T follicular helper cell (primary cell): ENCODE measurements around the gene RFX7.

Experiments
- DNase-seq: peaks from one replicate; pipeline ENCODE4 v3.0.0-alpha.2; 2020; ENCODE audit warnings: low read depth

Gene RFX7

DNA sequence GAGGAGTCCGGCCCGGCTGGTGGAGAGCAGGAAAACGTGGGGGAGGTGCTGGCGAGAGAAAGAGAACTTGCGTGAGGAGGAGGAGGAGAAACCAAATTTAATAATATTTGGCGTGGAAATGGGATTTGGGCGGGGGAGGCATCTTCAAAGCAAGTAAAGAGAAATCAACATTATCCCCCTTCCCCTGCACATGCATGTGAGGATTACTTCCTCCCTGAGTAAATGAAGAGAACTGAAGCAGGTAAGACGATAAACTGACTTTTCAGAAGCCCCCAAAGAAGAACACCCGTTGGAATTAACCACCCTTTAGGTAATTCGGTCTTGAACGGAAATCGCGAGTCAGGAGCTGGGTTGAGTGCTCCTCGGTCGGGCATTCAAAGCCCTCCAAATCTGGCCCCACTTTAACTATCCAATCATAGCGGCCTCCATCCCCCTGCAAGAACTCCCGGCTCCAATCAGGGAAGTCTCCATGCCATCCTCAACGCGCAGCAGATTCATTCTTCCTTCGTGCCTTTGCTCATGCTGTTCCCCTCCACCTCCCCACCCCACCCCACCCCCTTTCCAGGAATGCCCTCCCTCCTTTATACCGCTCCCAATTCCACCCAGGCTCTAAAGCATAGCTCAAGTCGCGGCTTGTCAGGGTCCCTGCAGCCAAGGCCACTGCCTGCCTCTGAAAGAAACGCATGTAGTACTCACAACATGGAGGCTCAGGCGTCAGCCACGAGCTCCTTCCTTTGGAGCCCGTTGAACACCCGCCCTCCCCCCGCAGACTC is 545 bp upstream of the RFX7 start:
- peak; percentile 3 for DNase-seq

DNA sequence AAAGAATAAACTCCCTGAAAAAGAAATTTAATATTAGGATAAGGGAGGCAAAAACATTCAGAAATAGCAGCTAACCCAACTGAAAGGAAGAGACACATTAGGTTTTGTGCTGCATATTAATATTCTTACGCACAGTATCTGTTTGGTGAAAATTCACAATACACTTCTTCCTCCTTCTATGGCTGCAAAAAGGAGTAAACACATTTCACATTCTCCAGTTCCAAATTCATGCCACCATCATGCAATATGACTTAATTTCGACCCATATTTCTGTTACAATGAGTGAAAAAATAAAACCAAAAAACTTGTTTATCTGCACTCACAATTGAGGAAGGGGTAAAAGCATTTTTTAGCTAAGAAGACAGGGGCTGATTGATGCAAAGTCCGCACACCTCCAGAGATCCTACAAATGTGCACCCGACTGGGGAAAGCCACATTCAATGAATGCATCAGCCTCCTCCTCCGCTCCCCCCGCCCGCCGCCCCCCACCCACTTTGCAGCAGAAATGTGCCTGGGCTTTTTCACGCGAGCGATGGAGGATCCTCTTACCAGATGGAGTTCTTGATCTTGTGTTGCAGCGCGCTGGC is 1.0 kb downstream of the RFX7 start:
- no peak for DNase-seq

DNA sequence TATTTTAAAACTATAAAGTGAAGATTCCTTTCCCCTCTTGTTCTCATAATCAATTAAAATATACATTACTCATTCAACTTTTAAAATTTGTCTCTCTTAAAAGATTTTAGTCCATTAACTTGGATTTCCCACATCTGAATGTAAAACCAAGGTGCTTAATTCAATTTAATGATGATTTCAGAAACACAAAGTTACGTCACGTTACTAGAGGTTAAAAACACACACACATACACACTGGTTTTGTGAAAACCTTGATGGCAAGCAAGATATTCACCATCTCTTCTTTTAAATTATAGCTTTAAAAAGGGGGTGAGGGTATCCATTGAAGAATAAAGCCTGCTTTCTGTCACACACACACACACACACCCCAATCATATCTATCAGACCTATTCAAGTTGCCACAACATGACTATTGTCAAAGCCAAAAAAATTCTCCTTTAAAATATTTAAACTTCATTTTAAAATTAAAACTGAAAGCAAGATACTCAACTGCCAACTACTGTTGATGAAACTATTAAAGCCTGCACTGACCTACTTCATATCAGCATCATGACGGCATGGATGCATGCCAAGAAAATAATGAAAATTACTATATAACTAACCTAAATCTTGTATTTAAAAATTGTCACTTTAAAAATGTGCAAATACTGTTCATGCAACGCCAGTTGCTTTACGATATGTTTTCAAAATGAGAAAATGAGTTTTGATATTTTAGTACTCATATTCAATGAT is 2.1 kb downstream of the RFX7 start:
- no peak for DNase-seq

DNA sequence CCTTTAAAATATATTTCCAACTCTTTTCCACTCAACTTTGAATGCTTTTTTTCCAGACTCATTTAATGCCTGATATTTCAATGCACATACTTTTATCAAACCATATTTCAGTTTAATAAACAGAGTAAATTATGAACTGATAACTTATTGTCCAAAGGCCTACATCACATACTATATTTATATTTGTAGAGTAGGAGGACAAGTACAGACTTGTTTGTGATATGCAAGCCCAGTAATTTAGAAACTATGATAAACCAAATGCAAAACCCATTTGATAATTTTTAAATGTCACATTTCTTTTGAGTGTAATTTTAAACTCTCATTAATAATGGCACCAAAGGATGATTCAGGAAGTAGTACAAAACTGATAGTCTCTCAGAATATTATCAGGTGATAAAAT is 3.3 kb downstream of the RFX7 start:
- DNase-seq = no peak

DNA sequence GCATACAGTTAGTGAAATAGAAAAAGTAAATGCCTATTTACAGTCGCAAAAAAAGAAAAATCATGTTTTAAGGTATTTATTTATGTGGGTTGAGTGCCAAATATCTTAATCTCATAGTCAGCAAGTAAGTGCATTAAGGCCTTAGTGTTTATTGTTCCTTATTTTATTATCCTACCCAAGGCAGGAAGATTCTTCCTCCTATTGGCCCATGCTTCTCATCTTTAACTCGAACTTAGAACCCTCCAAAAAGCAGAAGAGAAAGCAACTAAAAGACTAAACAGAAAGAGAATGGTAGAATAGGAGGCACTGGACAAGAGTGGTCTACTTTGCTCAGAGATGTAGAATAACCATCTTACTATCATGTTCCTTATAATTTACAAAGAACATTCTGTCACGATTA is 7.5 kb downstream of the RFX7 start:
- no peak for DNase-seq

DNA sequence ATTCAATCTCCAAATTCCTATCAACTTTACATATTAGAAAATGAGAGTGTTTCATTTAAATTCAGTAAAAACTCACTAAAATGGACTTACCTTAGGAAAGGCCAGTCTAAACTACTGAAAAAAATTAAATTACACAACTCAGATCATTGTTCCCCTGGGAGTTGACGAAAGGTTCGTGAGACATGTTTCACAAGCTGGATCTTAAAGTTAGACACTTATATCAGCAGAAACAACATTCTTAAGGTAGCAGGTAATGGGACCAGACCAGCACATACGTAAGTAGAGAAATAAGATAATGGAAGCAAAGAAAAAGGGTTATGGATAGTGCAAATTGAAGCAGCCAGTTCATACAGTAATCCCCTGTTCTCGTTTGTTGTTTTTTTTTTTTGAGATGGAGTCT is 8.9 kb downstream of the RFX7 start:
- no peak for DNase-seq

DNA sequence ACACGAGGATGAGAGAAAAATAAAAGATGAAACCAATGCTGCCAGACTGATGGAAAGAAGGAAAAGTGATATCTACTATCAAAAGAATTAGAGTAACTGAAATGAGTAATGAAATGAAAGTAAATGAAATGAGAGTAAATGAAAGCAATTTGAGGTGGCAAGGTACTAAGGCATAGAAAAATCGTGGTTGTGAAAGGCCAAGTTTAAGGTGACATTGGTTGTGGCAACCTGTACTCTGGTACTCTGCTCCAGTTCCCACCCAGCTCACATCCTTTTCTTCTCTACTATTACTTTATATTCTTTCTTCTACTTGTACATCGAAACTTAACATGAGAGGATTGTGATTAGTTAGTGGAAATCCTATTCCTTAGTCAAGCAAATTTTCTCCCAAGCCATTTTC is 10.1 kb downstream of the RFX7 start:
- no peak for DNase-seq

DNA sequence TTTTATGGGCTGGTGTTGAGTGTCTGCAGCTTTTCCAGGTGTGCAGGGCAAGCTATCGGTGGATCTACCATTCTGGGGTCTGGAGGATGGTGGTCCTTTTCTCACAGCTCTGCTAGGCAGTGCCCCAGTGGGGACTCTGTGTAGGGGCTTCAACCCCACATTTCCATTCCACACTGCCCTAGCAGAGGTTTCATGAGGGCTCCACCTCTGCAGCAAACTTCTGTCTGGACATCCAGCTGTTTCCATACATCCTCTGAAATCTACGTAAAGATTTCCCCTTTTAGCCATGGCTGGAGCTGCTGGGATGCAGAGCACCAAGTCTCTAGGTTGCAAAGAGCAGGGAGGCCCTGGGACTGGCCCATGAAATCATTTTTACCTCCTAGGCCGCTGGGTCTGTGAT is 11.6 kb downstream of the RFX7 start:
- no peak for DNase-seq

DNA sequence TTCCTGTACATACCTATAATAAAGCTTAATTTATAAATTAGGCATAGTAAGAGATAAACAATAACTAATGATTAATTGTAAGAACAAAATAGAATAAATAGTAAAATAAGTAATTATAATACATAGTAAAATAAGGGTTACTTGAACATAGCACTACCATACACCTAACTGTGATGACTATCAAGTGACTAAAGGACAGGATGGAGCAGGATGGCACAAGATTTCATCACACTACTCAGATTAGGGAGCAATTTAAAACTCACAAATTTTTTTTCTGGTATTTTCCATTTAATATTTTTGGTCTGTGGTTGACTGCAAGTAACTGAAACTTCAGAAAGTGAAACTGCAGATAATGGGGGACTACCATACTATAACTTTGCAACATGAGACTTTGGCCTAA is 14.8 kb downstream of the RFX7 start:
- no peak for DNase-seq

DNA sequence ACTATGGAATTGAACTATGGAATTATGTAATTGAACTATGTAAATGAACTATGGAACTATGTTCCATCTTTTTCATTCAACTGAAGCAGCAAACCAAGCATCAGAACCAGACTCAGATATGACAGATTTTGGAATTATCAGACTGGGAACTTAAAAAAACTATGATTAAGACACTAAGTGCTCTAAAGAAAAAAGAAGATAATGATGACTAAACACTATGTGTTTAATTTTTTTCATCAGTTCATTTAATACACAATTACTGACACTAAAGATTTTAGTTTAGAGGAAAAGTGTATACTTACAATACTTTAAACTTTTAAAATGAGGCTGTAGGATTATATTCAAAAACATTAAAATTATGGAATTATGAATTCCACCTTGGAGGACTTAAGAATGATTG is 15.3 kb downstream of the RFX7 start:
- no peak for DNase-seq

DNA sequence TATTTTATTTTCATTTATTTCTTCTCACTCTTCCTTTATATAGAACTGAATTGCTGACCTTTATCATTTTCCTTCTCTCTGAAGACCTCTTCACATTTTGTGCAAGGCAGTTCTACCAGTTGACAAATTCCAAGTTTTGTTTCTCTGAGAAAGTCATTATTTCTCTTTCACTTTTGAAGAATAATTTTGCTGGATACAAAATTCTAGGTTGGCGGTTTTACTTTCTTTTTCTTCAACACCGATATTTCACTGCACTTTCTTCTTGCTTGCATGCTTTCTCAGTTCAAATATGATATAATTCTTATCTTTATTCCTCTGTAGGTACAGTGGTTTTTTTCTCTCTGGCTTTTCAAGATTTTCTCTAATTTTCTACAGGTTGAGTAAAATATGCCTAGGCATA is 15.9 kb downstream of the RFX7 start:
- DNase-seq = no peak

DNA sequence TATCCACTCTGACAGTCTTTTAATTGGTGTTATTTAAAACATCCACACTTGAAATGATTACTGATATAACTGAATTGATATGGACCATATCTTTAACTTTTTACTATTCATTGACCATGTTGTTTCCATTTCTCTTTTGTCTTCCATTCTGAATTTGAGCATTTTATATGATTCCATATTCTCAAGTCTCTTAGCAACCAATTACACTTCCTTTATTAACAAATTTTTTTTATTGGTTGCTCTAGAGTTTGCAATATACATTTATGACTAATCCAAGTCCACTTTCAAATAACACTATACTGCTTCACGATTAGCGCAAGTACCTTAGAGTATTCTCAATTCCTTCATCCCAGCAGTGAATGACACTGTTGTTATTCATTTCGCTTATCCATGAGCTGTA is 16.4 kb downstream of the RFX7 start:
- no peak for DNase-seq

DNA sequence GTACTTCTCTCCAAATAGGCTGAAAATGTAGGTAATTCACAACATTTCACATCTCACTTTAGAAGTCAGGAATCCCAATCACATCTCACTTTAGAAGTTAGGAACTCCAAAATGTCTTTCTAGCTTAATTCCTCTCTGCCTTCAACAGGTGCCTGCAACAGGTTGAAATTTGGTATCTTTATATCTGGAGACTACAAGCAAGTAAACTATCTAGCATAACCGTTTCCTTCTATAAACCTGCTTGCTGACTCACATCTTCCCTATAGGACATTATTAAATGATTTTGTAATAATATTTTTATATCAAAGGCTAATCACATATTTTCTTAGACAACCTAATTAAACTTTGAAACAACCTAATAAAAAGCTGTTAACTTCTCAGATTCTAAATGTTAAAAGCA is 18.2 kb downstream of the RFX7 start:
- no peak for DNase-seq

DNA sequence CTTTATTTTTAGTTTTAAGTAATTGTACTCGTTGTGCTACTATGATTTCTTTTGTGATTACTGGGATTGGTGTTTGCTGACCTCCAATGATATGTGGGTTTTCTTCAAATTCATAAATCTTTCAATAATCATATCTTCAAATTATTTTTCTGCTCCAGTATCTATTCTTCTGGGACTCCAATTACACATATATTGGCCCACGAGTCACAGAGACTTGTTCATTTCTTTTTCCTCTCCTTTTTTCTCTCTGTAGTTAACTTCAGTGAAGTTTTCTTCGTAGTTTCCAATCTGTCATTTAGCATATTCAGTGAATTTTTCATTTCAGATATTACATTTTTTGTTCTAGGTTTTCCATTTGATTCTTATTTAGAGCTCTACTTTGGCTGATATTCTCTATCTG is 21.4 kb downstream of the RFX7 start:
- no peak for DNase-seq

DNA sequence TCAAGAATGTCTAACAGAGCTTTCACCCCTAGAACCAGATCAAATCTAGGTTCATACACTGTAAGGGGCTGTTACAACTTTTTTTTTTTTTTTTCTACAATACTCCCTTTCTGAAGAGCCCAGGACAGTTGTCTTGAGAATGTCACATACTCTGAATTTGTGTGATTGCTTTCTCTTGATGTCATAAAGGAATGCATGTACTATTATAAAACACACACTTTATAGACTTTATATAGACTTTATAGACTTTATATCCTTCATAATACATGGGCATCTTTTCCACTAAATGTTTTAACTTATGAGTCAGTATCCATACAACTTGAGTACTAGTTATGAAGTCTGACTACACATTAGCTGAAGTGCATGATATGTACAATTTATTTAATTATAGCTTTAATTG is 26.3 kb downstream of the RFX7 start:
- DNase-seq = no peak

DNA sequence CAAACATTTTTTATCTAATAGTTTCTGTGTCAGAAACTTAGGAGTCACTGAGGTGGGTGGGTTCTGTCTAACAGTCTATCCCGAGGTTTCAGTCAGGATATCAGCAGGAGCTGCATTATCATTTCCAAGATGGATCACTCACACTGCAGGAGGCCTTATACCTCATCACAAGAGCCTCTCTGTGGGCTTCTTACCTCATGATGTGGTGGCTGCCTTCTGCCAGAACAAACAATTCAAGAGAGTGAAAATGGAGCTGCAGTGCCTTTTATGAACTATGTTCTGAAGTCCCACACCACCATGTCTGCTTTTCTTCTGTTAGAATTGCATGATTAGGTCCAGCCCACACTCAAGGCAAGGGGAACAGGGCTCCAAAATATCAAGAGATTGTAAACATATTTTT is 27.9 kb downstream of the RFX7 start:
- DNase-seq = no peak

DNA sequence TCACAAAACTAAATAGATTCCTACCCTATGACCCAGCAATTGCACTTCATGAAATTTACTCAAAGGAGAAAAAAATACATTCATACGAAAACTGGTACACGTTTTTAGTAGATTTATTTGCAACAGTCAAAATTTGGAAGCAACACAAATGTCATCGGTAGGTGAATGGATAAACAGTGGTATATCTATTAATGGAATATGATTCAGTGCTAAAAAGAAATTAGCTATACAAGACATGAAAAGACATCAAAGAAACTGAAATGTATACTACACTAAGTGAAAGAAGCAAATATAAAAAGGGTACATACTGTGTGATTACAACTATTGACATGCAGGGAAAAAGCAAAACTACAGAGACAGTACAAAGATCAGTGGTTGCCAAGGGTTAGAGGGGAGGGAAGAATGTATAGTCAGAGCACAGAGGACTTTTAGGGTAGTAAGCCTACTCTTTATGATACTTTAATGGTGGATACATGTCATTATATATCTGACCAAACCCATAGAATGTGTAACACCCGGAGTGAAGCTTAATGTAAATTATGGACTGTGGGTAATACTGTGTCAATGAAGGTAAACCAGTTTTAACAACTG is 31.6 kb downstream of the RFX7 start:
- DNase-seq = no peak

DNA sequence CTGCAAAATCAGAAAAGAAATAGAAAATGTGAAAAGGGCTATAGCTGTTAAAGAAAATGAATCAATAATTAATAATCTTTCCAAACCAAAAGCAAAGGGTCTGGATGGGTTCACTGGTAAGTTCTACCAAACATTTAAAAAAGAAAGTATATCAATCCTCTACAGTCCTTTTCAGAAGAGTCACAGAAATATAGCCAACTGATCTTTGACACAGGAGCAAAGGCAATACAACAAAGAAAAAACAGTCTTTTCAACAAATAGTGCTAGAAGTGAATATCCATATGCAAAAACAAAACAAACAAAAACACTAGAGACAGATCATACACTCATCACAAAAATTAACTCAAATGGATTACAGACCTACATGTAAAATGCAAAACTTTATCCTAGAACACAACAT is 32.6 kb downstream of the RFX7 start:
- DNase-seq = no peak

DNA sequence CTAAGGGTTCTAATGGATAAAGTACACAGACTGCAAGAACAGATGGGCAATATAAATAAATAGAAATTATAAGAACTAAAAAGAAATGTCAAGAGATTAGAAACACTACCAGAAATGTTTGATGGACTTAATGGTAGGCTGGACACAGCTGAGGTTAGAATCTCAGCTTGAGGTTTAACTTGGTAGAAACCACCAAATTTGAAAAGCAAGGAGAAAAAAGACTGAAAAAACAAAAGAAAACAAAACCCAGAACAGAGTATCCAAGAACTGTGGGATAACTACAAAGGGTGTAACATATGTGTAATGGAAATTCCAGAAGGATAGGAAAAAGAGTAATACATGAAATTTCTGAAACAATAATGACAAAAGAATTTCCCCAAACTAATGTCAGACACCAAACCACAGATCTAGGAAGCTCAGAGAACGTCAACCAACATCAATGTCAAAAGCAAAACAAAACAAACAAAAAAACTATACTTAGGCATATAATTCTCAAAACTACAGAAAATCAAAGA is 35.0 kb downstream of the RFX7 start:
- no peak for DNase-seq

DNA sequence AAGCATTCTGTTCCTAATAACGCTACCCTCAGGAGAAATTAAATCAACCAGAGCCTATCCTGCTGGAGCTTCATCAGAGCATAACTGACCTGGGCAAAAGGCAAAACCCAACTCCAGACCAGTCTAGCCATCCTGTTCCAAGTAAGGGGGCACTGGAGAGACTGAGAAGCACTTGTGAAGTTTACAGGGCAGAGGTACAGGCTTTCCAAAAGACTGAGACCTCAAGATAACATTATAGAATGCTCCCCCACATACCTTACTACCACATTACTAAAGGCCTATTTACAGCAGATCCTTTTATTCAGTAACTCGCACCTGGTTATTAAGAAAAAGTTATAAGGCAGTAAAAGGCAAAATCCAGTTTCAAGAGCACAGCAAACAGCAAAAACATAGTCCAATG is 35.5 kb downstream of the RFX7 start:
- DNase-seq = no peak

DNA sequence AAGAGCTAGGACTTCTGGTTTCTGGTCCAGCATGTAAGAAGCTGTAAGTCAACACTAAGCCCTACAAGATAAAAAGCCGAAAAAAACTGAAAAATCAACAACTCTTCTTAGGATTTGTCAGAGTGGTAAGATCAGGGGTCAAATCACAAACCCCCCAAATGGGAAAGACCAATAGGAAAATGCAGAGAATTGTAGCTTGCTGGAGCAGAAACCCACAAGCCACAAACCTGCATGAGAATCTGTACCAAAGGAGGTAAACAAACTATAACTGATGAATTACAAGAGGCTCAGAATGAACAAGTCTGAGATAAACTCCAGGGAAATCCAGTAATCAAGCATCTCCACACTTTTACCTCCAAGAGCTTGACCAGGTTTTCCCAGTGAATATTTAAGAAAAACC is 36.0 kb downstream of the RFX7 start:
- DNase-seq = no peak

DNA sequence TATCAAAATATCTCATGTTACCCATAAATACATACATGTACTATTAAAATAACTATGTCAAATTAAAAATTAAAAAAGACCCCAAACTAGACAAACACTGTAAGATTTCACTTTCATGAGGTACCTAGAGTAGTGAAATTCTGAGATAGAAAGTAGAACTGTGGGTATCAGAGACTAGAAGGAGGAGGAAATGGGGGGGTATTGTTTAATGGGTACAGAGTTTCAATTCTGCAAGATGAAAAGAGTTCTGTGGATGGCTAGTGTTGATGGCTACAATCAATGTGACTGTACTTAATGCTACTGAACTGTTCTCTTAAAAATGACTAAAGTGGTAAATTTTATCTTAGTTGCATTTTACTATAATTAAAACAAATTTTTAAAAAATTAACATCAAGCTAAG is 36.6 kb downstream of the RFX7 start:
- no peak for DNase-seq
